H9 (cell line): Measurements from ENCODE around the gene TOP3B. TPM values are rescaled to one million over a fixed set of nuclear protein-coding genes. Genes with fewer than 3 reads are reported as not detected.

Experiments used
- DNase-seq: peaks from one replicate; pipeline ENCODE4 v3.0.0-alpha.2; 2017
- H2AFZ ChIP-seq: one replicate; pipeline ENCODE4 v1.6.1; 2013; ENCODE audit warnings: mild to moderate bottlenecking, low read length, control low read depth, moderate library complexity
- H2AK5ac ChIP-seq: 2 replicates; pipeline ENCODE4 v1.6.1; 2013; ENCODE audit warnings: low read length, control low read depth, mixed read lengths; ENCODE audit not compliant: insufficient read length
- H2BK120ac ChIP-seq: one replicate; pipeline ENCODE4 v1.6.1; 2013; ENCODE audit warnings: low read depth, mild to moderate bottlenecking, low read length, control low read depth, inconsistent platforms; ENCODE audit not compliant: poor library complexity, severe bottlenecking
- H2BK12ac ChIP-seq: 2 replicates; pipeline ENCODE4 v1.6.1; 2013; ENCODE audit warnings: low read length, control low read depth, mixed read lengths, low read depth; ENCODE audit not compliant: insufficient read length
- H2BK15ac ChIP-seq: 2 replicates; pipeline ENCODE4 v1.6.1; 2013; ENCODE audit warnings: low read depth, low read length, control low read depth
- H2BK20ac ChIP-seq: one replicate; pipeline ENCODE4 v1.6.1; 2013; ENCODE audit warnings: low read depth, mild to moderate bottlenecking, low read length, control low read depth, inconsistent platforms; ENCODE audit not compliant: poor library complexity, severe bottlenecking
- H2BK5ac ChIP-seq: 2 replicates; pipeline ENCODE4 v1.6.1; 2013; ENCODE audit warnings: low read length, control low read depth, mixed read lengths; ENCODE audit not compliant: insufficient read length
- H3K14ac ChIP-seq: 2 replicates; pipeline ENCODE4 v1.6.1; 2013; ENCODE audit warnings: low read length, control low read depth; ENCODE audit not compliant: insufficient read depth
- H3K18ac ChIP-seq: 2 replicates; pipeline ENCODE4 v1.6.1; 2013; ENCODE audit warnings: low read depth, mild to moderate bottlenecking, mixed read lengths, low read length, control low read depth; ENCODE audit not compliant: insufficient read length
- H3K23ac ChIP-seq: 2 replicates; pipeline ENCODE4 v1.6.1; 2013; ENCODE audit warnings: low read length, control low read depth, mixed read lengths, low read depth; ENCODE audit not compliant: insufficient read length
- H3K23me2 ChIP-seq: 2 replicates; pipeline ENCODE4 v1.6.1; 2013; ENCODE audit warnings: low read depth, mild to moderate bottlenecking, mixed read lengths, low read length, control low read depth; ENCODE audit not compliant: insufficient read length, poor library complexity, severe bottlenecking
- H3K27ac ChIP-seq: 2 replicates; pipeline ENCODE4 v1.5.1; 2013; ENCODE audit warnings: low read length, control low read depth, mixed read lengths, low read depth; ENCODE audit not compliant: insufficient read length
- H3K27me3 ChIP-seq: 2 replicates; pipeline ENCODE4 v1.6.1; 2013; ENCODE audit warnings: low read length, control low read depth, inconsistent platforms; ENCODE audit not compliant: insufficient read depth
- H3K4ac ChIP-seq: 2 replicates; pipeline ENCODE4 v1.6.1; 2013; ENCODE audit warnings: low read depth, mild to moderate bottlenecking, control low read depth, inconsistent platforms, low read length, moderate library complexity
- H3K4me1 ChIP-seq: 2 replicates; pipeline ENCODE4 v1.6.1; 2013; ENCODE audit warnings: low read length, control low read depth, inconsistent platforms; ENCODE audit not compliant: insufficient read depth
- H3K4me2 ChIP-seq: 2 replicates; pipeline ENCODE4 v1.6.1; 2013; ENCODE audit warnings: low read length, control low read depth, mixed read lengths; ENCODE audit not compliant: insufficient read length, insufficient read depth
- H3K56ac ChIP-seq: 2 replicates; pipeline ENCODE4 v1.6.1; 2013; ENCODE audit warnings: low read depth, mild to moderate bottlenecking, mixed read lengths, low read length, control low read depth; ENCODE audit not compliant: insufficient read length
- H3K79me1 ChIP-seq: 2 replicates; pipeline ENCODE4 v1.6.1; 2013; ENCODE audit warnings: low read depth, mild to moderate bottlenecking, moderate library complexity, low read length, control low read depth, inconsistent platforms; ENCODE audit not compliant: insufficient read depth, poor library complexity, severe bottlenecking
- H3K79me2 ChIP-seq: 2 replicates; pipeline ENCODE4 v1.6.1; 2013; ENCODE audit warnings: low read length, control low read depth, inconsistent platforms; ENCODE audit not compliant: insufficient read depth
- H3K9ac ChIP-seq: 2 replicates; pipeline ENCODE4 v1.6.1; 2013; ENCODE audit warnings: low read length, control low read depth, mixed read lengths; ENCODE audit not compliant: insufficient read length; ENCODE audit errors: extremely low read depth
- H3K9me3 ChIP-seq: one replicate; pipeline ENCODE4 v1.6.1; 2013; ENCODE audit warnings: low read depth, low read length, inconsistent platforms; ENCODE audit not compliant: control insufficient read depth
- H3T11ph ChIP-seq: one replicate; pipeline ENCODE4 v1.6.1; 2013; ENCODE audit warnings: mild to moderate bottlenecking, low read length, control low read depth, inconsistent platforms
- H4K20me1 ChIP-seq: one replicate; pipeline ENCODE4 v1.6.1; 2013; ENCODE audit not compliant: control insufficient read depth, insufficient read length, insufficient read depth
- H4K5ac ChIP-seq: 2 replicates; pipeline ENCODE4 v1.6.1; 2013; ENCODE audit warnings: low read depth, mild to moderate bottlenecking, mixed read lengths, low read length, control low read depth; ENCODE audit not compliant: insufficient read length
- H4K8ac ChIP-seq: replicated peaks from 2 replicates; pipeline ENCODE4 v1.6.1; 2013; ENCODE audit warnings: low read length, control low read depth, mixed read lengths, low read depth; ENCODE audit not compliant: insufficient read length
- H4K91ac ChIP-seq: 2 replicates; pipeline ENCODE4 v1.6.1; 2013; ENCODE audit warnings: low read depth, mild to moderate bottlenecking, moderate library complexity, mixed read lengths, low read length, control low read depth; ENCODE audit not compliant: insufficient read length
- H3K27ac Mint-ChIP-seq, 3 experiments: 2 replicates in 2 of 3; 3 replicates in 1 of 3; pipeline ENCODE4 v1.8.0; 2020 to 2021; ENCODE audit warnings: mixed read lengths in 3 of 3, mild to moderate bottlenecking in 1 of 3, moderate library complexity in 1 of 3
- H3K27me3 Mint-ChIP-seq: 2 replicates; pipeline ENCODE4 v1.8.0; 2021; ENCODE audit warnings: low read depth, mild to moderate bottlenecking, moderate library complexity, mixed read lengths
- H3K36me3 Mint-ChIP-seq, 3 experiments: 2 replicates in 2 of 3; 3 replicates in 1 of 3; pipeline ENCODE4 v1.8.0; 2020 to 2021; ENCODE audit warnings: low read depth in 3 of 3, mixed read lengths in 3 of 3; ENCODE audit not compliant: insufficient read depth in 1 of 3
- H3K4me1 Mint-ChIP-seq, 2 experiments: 2 replicates each; pipeline ENCODE4 v1.8.0; 2020; ENCODE audit warnings: mixed read lengths in 2 of 2
- H3K4me3 Mint-ChIP-seq, 2 experiments: 2 replicates in 1 of 2; 3 replicates in 1 of 2; pipeline ENCODE4 v1.8.0; 2020 to 2021; ENCODE audit warnings: mild to moderate bottlenecking in 2 of 2, mixed read lengths in 2 of 2, moderate library complexity in 1 of 2
- H3K9me3 Mint-ChIP-seq, 2 experiments: 2 replicates in 1 of 2; 3 replicates in 1 of 2; pipeline ENCODE4 v1.8.0; 2020; ENCODE audit warnings: mild to moderate bottlenecking in 2 of 2, mixed read lengths in 2 of 2, moderate library complexity in 1 of 2
- WGBS: extraction: QIAGEN DNeasy Blood & Tissue Kit; methylation state at CpG from one replicate; pipeline ENCODE4 v1.1.7; 2013; ENCODE audit warnings: missing lambda C conversion rate, low lambda C conversion rate, mixed read lengths; ENCODE audit not compliant: insufficient read length; ENCODE audit errors: extremely low coverage; 5-methylcytosine and 5-hydroxymethylcytosine counted together
- total RNA-seq: library from RNA; stranded (reverse); gene quantifications from 2 replicates; pipeline ENCODE4 v1.2.1, GENCODE V29; 2021
- TF ChIP-seq, protein P1 (sequence below): fragments of 200-600 bp; sonication (generic); conservative IDR thresholded peaks from 3 replicates; pipeline ENCODE4 v1.8.0; 2021; ENCODE audit warnings: antibody characterized with exemption, mild to moderate bottlenecking

TOP3B gene
- total RNA-seq, 1 experiment from 2014 or later = 55.2 TPM

DNA sequence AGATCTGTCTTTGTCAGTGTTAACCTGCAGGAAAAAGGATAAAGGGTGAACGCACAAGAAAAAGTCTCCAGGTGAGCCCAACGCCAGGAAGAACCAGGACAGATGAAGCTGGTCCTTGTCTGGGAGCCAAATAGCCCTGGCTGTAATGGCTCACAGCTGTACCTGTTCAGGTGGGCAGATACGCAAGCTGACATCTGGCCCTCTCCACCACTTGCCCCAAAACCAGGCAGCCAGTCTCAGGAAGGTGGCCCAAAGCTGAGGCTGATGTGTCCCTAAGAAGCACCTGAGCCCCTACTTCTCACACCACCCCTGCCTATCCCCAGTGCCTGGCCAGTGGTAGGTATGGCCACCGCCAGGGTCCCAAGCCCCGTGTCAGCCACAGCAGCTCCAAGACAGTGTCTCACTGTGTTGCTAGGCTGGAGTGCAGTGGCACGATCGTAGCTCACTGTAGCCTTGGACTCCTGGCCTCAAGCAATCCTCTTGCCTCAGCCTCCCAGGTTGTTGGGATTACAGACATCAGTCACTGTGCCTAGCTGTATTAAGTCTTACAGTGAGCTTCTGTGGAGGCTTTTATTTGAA is 14.8 kb downstream of the TOP3B start:
- H3K23me2 ChIP-seq = peaks cover 3% of the 10 kb centered on the region
- H2BK5ac ChIP-seq = no peak overlapping the region
- H3K79me2 ChIP-seq = no peaks in the 10 kb centered on the region
- no peak overlapping the region for H2BK15ac ChIP-seq
- no peak overlapping the region for H2BK120ac ChIP-seq
- H4K20me1 ChIP-seq = no peaks in the 10 kb centered on the region
- H3K4me1 Mint-ChIP-seq = no peaks in the 10 kb centered on the region
- H2BK12ac ChIP-seq = no peak overlapping the region
- no peaks in the 10 kb centered on the region for H3K4me1 ChIP-seq
- no peak overlapping the region for H4K5ac ChIP-seq
- H3K9me3 Mint-ChIP-seq = no peaks in the 10 kb centered on the region; a peak in 1 of 5 replicates
- no peak for DNase-seq
- H3K27me3 Mint-ChIP-seq = peaks cover 2% of the 10 kb centered on the region; the same call in 1 of the 2 replicates
- H4K8ac ChIP-seq = no peak overlapping the region
- H3K27ac ChIP-seq = no peak overlapping the region
- H3K27ac Mint-ChIP-seq = no peak overlapping the region
- WGBS = no CpG with 5 or more reads among the region's 7 CpGs
- H3K9me3 ChIP-seq = no peaks in the 10 kb centered on the region
- no peaks in the 10 kb centered on the region for H3K79me1 ChIP-seq
- peaks cover 65 to 92% (median 82%) of the 10 kb centered on the region in 3 experiments for H3K36me3 Mint-ChIP-seq
- H3K4me2 ChIP-seq = no peak overlapping the region
- TF ChIP-seq, protein P1, sequence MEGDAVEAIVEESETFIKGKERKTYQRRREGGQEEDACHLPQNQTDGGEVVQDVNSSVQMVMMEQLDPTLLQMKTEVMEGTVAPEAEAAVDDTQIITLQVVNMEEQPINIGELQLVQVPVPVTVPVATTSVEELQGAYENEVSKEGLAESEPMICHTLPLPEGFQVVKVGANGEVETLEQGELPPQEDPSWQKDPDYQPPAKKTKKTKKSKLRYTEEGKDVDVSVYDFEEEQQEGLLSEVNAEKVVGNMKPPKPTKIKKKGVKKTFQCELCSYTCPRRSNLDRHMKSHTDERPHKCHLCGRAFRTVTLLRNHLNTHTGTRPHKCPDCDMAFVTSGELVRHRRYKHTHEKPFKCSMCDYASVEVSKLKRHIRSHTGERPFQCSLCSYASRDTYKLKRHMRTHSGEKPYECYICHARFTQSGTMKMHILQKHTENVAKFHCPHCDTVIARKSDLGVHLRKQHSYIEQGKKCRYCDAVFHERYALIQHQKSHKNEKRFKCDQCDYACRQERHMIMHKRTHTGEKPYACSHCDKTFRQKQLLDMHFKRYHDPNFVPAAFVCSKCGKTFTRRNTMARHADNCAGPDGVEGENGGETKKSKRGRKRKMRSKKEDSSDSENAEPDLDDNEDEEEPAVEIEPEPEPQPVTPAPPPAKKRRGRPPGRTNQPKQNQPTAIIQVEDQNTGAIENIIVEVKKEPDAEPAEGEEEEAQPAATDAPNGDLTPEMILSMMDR = no peak
- no peak overlapping the region for H3T11ph ChIP-seq
- no peak overlapping the region for H3K23ac ChIP-seq
- H3K18ac ChIP-seq = no peak overlapping the region
- H2AK5ac ChIP-seq = no peak overlapping the region
- no peak overlapping the region for H2AFZ ChIP-seq
- H3K4ac ChIP-seq = no peak overlapping the region
- H3K56ac ChIP-seq = no peak overlapping the region
- H2BK20ac ChIP-seq = no peak overlapping the region
- no peak overlapping the region for H3K4me3 Mint-ChIP-seq
- no peak overlapping the region for H3K9ac ChIP-seq
- no peaks in the 10 kb centered on the region for H3K27me3 ChIP-seq
- no peak overlapping the region for H4K91ac ChIP-seq
- H3K14ac ChIP-seq = no peak overlapping the region
